H1 (cell line): ENCODE data around the gene COL16A1. TPM values are rescaled to one million over a fixed set of nuclear protein-coding genes. Genes with fewer than 3 reads are reported as not detected.

Experiments
- CTCF ChIA-PET: fragments of 300-600 bp; sonication (Branson Sonifier 250); formaldehyde crosslinking; loops from one replicate; lab custom pipeline; 2021; ENCODE audit not compliant: partially characterized antibody; lab: Charles Lee
- POLR2A ChIA-PET: fragments of 300-600 bp; sonication (Branson Sonifier 250); formaldehyde crosslinking; loops from one replicate; lab custom pipeline; 2021; ENCODE audit warnings: inconsistent platforms; ENCODE audit not compliant: partially characterized antibody; lab: Charles Lee
- DNase-seq, 2 experiments: peaks; one replicate each; pipeline versions ENCODE4 v3.0.0 to v3.0.0-alpha.2; 2010 to 2022; ENCODE audit warnings: low spot score in 2 of 2, low read depth in 1 of 2, mixed read lengths in 1 of 2
- FAIRE-seq: peaks from 2 replicates; lab custom pipeline; 2011; peaks lifted over from hg19 to GRCh38; lab: Jason Lieb, UNC
- H2AFZ ChIP-seq: 2 replicates; pipeline ENCODE4 v1.8.1; 2012; ENCODE audit warnings: low read length, inconsistent platforms
- H2AK5ac ChIP-seq: 2 replicates; pipeline ENCODE4 v1.6.1; 2013; ENCODE audit warnings: low read depth, low read length
- H2BK120ac ChIP-seq: replicated peaks from 2 replicates; pipeline ENCODE3; 2013; ENCODE audit warnings: low read depth, low read length, inconsistent platforms
- H2BK12ac ChIP-seq: 2 replicates; pipeline ENCODE4 v1.6.1; 2013; ENCODE audit warnings: low read depth, low read length
- H2BK15ac ChIP-seq: 2 replicates; pipeline ENCODE4 v1.6.1; 2013; ENCODE audit warnings: low read length
- H2BK20ac ChIP-seq: 2 replicates; pipeline ENCODE4 v1.6.1; 2013; ENCODE audit warnings: low read length
- H2BK5ac ChIP-seq: 2 replicates; pipeline ENCODE4 v1.6.1; 2013; ENCODE audit warnings: low read depth, low read length
- H3K14ac ChIP-seq: 2 replicates; pipeline ENCODE4 v1.6.1; 2013; ENCODE audit warnings: inconsistent platforms; ENCODE audit not compliant: insufficient read length
- H3K18ac ChIP-seq: 2 replicates; pipeline ENCODE4 v1.6.1; 2013; ENCODE audit warnings: low read length; ENCODE audit errors: extremely low read depth
- H3K23ac ChIP-seq: 2 replicates; pipeline ENCODE4 v1.6.1; 2013; ENCODE audit warnings: inconsistent platforms; ENCODE audit not compliant: insufficient read length
- H3K23me2 ChIP-seq: 2 replicates; pipeline ENCODE4 v1.6.1; 2013; ENCODE audit warnings: low read depth, low read length
- H3K27ac ChIP-seq: 2 replicates; pipeline ENCODE4 v1.6.1; 2011; ENCODE audit warnings: low read depth, low read length, inconsistent platforms
- H3K27me3 ChIP-seq, 4 experiments: replicated peaks in 1 of 4; 1 replicate in 1 of 4; 2 replicates in 3 of 4; pipeline versions ENCODE4 v1.6.1 to v1.8.1; 2011 to 2013; ENCODE audit warnings: low read length in 3 of 4, mild to moderate bottlenecking in 3 of 4, inconsistent platforms in 2 of 4, mixed read lengths in 2 of 4, moderate library complexity in 1 of 4; ENCODE audit not compliant: control insufficient read depth in 3 of 4, insufficient read depth in 3 of 4; ENCODE audit errors: extremely low read depth in 1 of 4
- H3K36me3 ChIP-seq, 4 experiments: 2 replicates each; pipeline versions ENCODE4 v1.6.1 to v1.8.1; 2011 to 2013; ENCODE audit warnings: mild to moderate bottlenecking in 4 of 4, low read length in 3 of 4, moderate library complexity in 2 of 4, control low read depth in 1 of 4, inconsistent platforms in 1 of 4; ENCODE audit not compliant: insufficient read depth in 4 of 4, control insufficient read depth in 2 of 4
- H3K4ac ChIP-seq: replicated peaks from 2 replicates; pipeline ENCODE3; 2013; ENCODE audit warnings: low read length, low read depth, mixed read lengths, inconsistent platforms; ENCODE audit not compliant: insufficient read length
- H3K4me1 ChIP-seq, 4 experiments: replicated peaks in 1 of 4; 1 replicate in 1 of 4; 2 replicates in 3 of 4; pipeline versions ENCODE4 v1.6.1 to v1.8.1; 2011 to 2013; ENCODE audit warnings: low read length in 3 of 4, inconsistent platforms in 2 of 4, mixed read lengths in 1 of 4; ENCODE audit not compliant: insufficient read depth in 4 of 4, control insufficient read depth in 3 of 4
- H3K4me2 ChIP-seq, 2 experiments: 2 replicates each; pipeline versions ENCODE4 v1.6.1 to v1.8.1; 2011 to 2013; ENCODE audit warnings: low read depth in 2 of 2, low read length in 2 of 2, control low read depth in 1 of 2, inconsistent platforms in 1 of 2, mild to moderate bottlenecking in 1 of 2; ENCODE audit not compliant: insufficient read depth in 1 of 2
- H3K4me3 ChIP-seq, 4 experiments: fragments of 200-600, 300-600 bp in 1 of 4; sonication (generic), shearing (Covaris generic), sonication (Bioruptor Twin) in 1 of 4; 2 replicates each; pipeline versions ENCODE4 v1.5.1 to v1.8.1; 2011 to 2016; ENCODE audit warnings: low read length in 4 of 4, low read depth in 3 of 4, control low read depth in 2 of 4, inconsistent platforms in 2 of 4, mild to moderate bottlenecking in 2 of 4, mixed read lengths in 1 of 4, moderate library complexity in 1 of 4; ENCODE audit not compliant: insufficient read depth in 2 of 4; ENCODE audit errors: extremely low read depth in 1 of 4
- H3K56ac ChIP-seq: replicated peaks from 2 replicates; pipeline ENCODE3; 2013; ENCODE audit warnings: low read depth, mild to moderate bottlenecking, mixed read lengths, low read length, inconsistent platforms; ENCODE audit not compliant: insufficient read length
- H3K79me1 ChIP-seq: 2 replicates; pipeline ENCODE4 v1.6.1; 2013; ENCODE audit warnings: low read depth, low read length, control low read depth
- H3K79me2 ChIP-seq, 2 experiments: 2 replicates each; pipeline versions ENCODE4 v1.6.1 to v1.8.1; 2012 to 2013; ENCODE audit warnings: low read length in 2 of 2, mild to moderate bottlenecking in 2 of 2, inconsistent platforms in 1 of 2; ENCODE audit not compliant: insufficient read depth in 2 of 2, control insufficient read depth in 1 of 2
- H3K9ac ChIP-seq, 4 experiments: replicated peaks in 1 of 4; 1 replicate in 1 of 4; 2 replicates in 3 of 4; pipeline versions ENCODE4 v1.6.1 to v1.8.1; 2011 to 2013; ENCODE audit warnings: low read depth in 3 of 4, low read length in 3 of 4, control low read depth in 2 of 4, mild to moderate bottlenecking in 2 of 4, moderate library complexity in 2 of 4, inconsistent platforms in 1 of 4; ENCODE audit errors: extremely low read depth in 1 of 4
- H3K9me3 ChIP-seq, 2 experiments: 2 replicates each; pipeline versions ENCODE4 v1.6.1 to v1.8.1; 2012 to 2013; ENCODE audit warnings: mild to moderate bottlenecking in 2 of 2, moderate library complexity in 2 of 2, control low read depth in 1 of 2, inconsistent platforms in 1 of 2, low read depth in 1 of 2, low read length in 1 of 2, mixed read lengths in 1 of 2; ENCODE audit not compliant: insufficient read depth in 2 of 2
- H4K20me1 ChIP-seq, 2 experiments: replicated peaks in 1 of 2; 2 replicates each; pipeline versions ENCODE3 to v1.8.1; 2011 to 2013; ENCODE audit warnings: inconsistent platforms in 2 of 2, low read length in 2 of 2, mild to moderate bottlenecking in 1 of 2; ENCODE audit not compliant: insufficient read depth in 2 of 2, control insufficient read depth in 1 of 2
- H4K5ac ChIP-seq: 2 replicates; pipeline ENCODE4 v1.6.1; 2013; ENCODE audit warnings: low read length, low read depth, mixed read lengths, inconsistent platforms; ENCODE audit not compliant: insufficient read length
- H4K8ac ChIP-seq: 2 replicates; pipeline ENCODE4 v1.8.0; 2013; ENCODE audit warnings: mild to moderate bottlenecking, moderate library complexity, low read length, inconsistent platforms; ENCODE audit not compliant: insufficient read depth; ENCODE audit errors: extremely low read depth
- H4K91ac ChIP-seq: replicated peaks from 2 replicates; pipeline ENCODE3; 2013; ENCODE audit warnings: low read length, mixed read lengths, inconsistent platforms; ENCODE audit not compliant: insufficient read length
- ASH2L ChIP-seq: fragments of 200-600, 300-600 bp; sonication (generic); IDR thresholded peaks from one replicate; pipeline ENCODE4 v1.7.1; 2017; ENCODE audit warnings: low read length
- HDAC2 ChIP-seq, 2 experiments: fragments of 300-600 bp in 1 of 2; sonication (generic) in 1 of 2; IDR thresholded peaks; 2 replicates each; pipeline ENCODE4 v1.6.1; 2011 to 2012; ENCODE audit warnings: low read depth in 2 of 2, low read length in 2 of 2, mild to moderate bottlenecking in 2 of 2, moderate library complexity in 2 of 2, borderline replicate concordance in 1 of 2, inconsistent platforms in 1 of 2
- JUN ChIP-seq: IDR thresholded peaks from 2 replicates; pipeline ENCODE4 v1.6.1; 2011; ENCODE audit warnings: low read depth, mild to moderate bottlenecking, improper control_type of control experiment, low read length
- POU5F1 ChIP-seq: IDR thresholded peaks from 2 replicates; pipeline ENCODE4 v1.6.1; 2011; ENCODE audit warnings: low read depth, mild to moderate bottlenecking, low read length, moderate library complexity
- RAD21 ChIP-seq, 2 experiments: IDR thresholded peaks in 1 of 2; conservative IDR thresholded peaks in 1 of 2; 2 replicates each; pipeline ENCODE4 v1.6.1; 2011; ENCODE audit warnings: low read depth in 2 of 2, low read length in 2 of 2, improper control_type of control experiment in 1 of 2, inconsistent platforms in 1 of 2, mild to moderate bottlenecking in 1 of 2, moderate library complexity in 1 of 2
- SP2 ChIP-seq: IDR thresholded peaks from 2 replicates; pipeline ENCODE4 v1.6.1; 2012; ENCODE audit warnings: mild to moderate bottlenecking, low read length, inconsistent platforms
- TBP ChIP-seq: IDR thresholded peaks from 2 replicates; pipeline ENCODE4 v1.6.1; 2011; ENCODE audit warnings: low read depth, low read length, improper control_type of control experiment
- WGBS, 2 experiments: shearing (Covaris generic) in 1 of 2; methylation state at CpG; one replicate each; pipeline versions ENCODE4 v1.1.6 to v1.1.7; 2013 to 2015; ENCODE audit warnings: low lambda C conversion rate in 2 of 2, mixed read lengths in 2 of 2, inconsistent platforms in 1 of 2, low coverage in 1 of 2, missing lambda C conversion rate in 1 of 2; ENCODE audit not compliant: insufficient replicate concordance in 2 of 2, insufficient coverage in 1 of 2, insufficient read length in 1 of 2; ENCODE audit errors: extremely low coverage in 1 of 2, missing lambda C conversion rate in 1 of 2; 5-methylcytosine and 5-hydroxymethylcytosine counted together
- polyA plus RNA-seq, 7 experiments: library from polyadenylated mRNA; depleted of rRNA in 3 of 7; stranded (reverse) in 5 of 7; unstranded in 2 of 7; fragments of >200 nt in 5 of 7; fragments of 200-250 nt in 2 of 7; gene quantifications; 1 replicate in 5 of 7; 2 replicates in 1 of 7; 4 replicates in 1 of 7; pipeline versions ENCODE4 v1.2.1 to v1.2.3, GENCODE V29; 2011 to 2013; ENCODE audit warnings: missing spikeins in 2 of 7, mixed read lengths in 2 of 7
- total RNA-seq: library from RNA; stranded (reverse); fragmentation: NEBNext Ultra II Directional; extraction: Animal tissue kit (Norgen Biotek cat#: 25700); gene quantifications from 2 replicates; pipeline ENCODE4 v1.2.1, GENCODE V29; 2021
- TF ChIP-seq, protein P1 (sequence below): IDR thresholded peaks from 2 replicates; pipeline ENCODE4 v1.6.1; 2011; ENCODE audit warnings: low read depth, mild to moderate bottlenecking, low read length; ENCODE audit not compliant: insufficient read depth

The COL16A1 gene
- total and polyA plus RNA-seq, 2 of the 8 experiments (the other 6 are each of a cell fraction or from before 2014, with no cell fraction given) = 2.0 to 10.5 TPM

DNA sequence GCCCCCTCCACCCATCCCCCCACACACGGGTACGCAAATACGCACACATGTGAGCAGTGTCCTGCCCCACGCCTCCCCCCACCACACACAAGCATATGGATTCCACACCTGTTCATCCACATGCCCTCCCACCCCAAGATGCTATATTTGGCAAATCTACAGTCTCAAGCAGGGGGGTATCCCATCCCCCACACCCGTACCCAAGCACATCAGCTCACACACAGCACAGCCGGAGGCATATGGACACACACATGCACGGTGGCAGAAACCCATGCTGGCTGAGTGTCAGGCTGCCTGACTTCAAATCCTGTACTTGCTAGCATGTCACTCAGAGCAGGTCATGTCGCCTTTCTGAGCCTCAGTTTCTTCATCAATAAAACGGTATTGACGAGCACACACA, 10.6 kb downstream of the COL16A1 start:
- no peak for DNase-seq
- Histone ChIP-seq H4K5ac (no peak overlapping the region), H2BK20ac (no peak overlapping the region), H3K4me3 (no peak overlapping the region), H2AFZ (no peak overlapping the region), H3K23ac (no peak overlapping the region), H3K18ac (no peak overlapping the region), H3K27me3 (no peaks in the 10 kb centered on the region), H3K23me2 (no peaks in the 10 kb centered on the region), H3K4me2 (no peak overlapping the region), H3K27ac (no peak overlapping the region), H4K8ac (no peak overlapping the region), H3K79me2 (no peaks in the 10 kb centered on the region), H3K14ac (no peak overlapping the region), H2BK12ac (no peak overlapping the region), H2BK15ac (no peak overlapping the region), H4K91ac (no peak overlapping the region), H3K9me3 (no peaks in the 10 kb centered on the region), H3K56ac (no peak overlapping the region), H2AK5ac (no peak overlapping the region), H3K9ac (no peak overlapping the region), H3K4me1 (peaks cover 0 to 4% (median 0%) of the 10 kb centered on the region in 4 experiments; a peak in 2 of 7 replicates), H3K4ac (no peak overlapping the region), H3K79me1 (no peaks in the 10 kb centered on the region), H4K20me1 (no peaks in the 10 kb centered on the region), H3K36me3 (no peaks in the 10 kb centered on the region), H2BK5ac (no peak overlapping the region), H2BK120ac (no peak overlapping the region)
- ChIA-PET POLR2A (interaction anchor here (0.9 to 2.6 kb wide), 3 partner anchors 10 to 52 kb away, joined by 3 to 11 read pairs (median 4); partner anchors contain the start of gene COL16A1), CTCF (interaction anchor here (0.7 to 24.1 kb wide), 9 partner anchors 9 to 1708 kb away, joined by 3 to 370 read pairs (median 7); partner anchors contain the start of gene COL16A1)
- WGBS, 2 experiments = 87% methylated on average over 10 of the region's 10 CpGs; no CpG with 5 or more reads in 1 of the 2 experiments
- no peak for FAIRE-seq
- no peak for TF ChIP-seq HDAC2 (IDR thresholded peaks at IDR 0.05; ENCODE audit: borderline replicate concordance in 1 of 2, low read depth in 2 of 2, low read length in 2 of 2)
- TF ChIP-seq SP2 = no peak
- TF ChIP-seq, protein P1, sequence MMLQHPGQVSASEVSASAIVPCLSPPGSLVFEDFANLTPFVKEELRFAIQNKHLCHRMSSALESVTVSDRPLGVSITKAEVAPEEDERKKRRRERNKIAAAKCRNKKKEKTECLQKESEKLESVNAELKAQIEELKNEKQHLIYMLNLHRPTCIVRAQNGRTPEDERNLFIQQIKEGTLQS = no peak
- no peak for TF ChIP-seq ASH2L
- TF ChIP-seq TBP = no peak
- TF ChIP-seq JUN = no peak
- TF ChIP-seq POU5F1 = no peak
- TF ChIP-seq RAD21 (IDR thresholded peaks at IDR 0.05 in 1 of 2, conservative IDR thresholded peaks at IDR 0.05 in 1 of 2; ENCODE audit: low read depth in 2 of 2, low read length in 2 of 2) = no peak
